Measurements from ENCODE around the gene ZNF592.

GRCh38 chr15:84840741-84841429 lies 92.5 kb downstream of the ZNF592 start:
- peak in 3 of 4 donors; percentile 78 to 98 (median 85) for TF ChIP-seq EP300 (IDR thresholded peaks at IDR 0.05)
- peak in 1 of 4 donors; percentile 42 for TF ChIP-seq POLR2A (IDR thresholded peaks at IDR 0.05)
- no peak for TF ChIP-seq CTCF (IDR thresholded peaks at IDR 0.05)
- TF ChIP-seq POLR2AphosphoS5 (IDR thresholded peaks at IDR 0.05) = peak in 1 of 2 donors; percentile 83

All from upper lobe of left lung (tissue), 4 donors.